Calu3 (cell line): ENCODE results near the gene DHX16. TPM values are rescaled to one million over a fixed set of nuclear protein-coding genes. Genes with fewer than 3 reads are reported as not detected.

Experiments
- BruUV-seq: library from RNA; stranded (reverse); fragments of 400-500 nt; replicated peaks from 2 replicates; lab custom pipeline; 2021; lab: Mats Ljungman, UMichigan
- CTCF ChIA-PET: fragments of 300-600 bp; sonication (Branson Sonifier 250); formaldehyde crosslinking; loops from one replicate; lab custom pipeline; 2022; ENCODE audit warnings: antibody characterized with exemption; lab: Charles Lee
- DNase-seq: peaks from one replicate; pipeline ENCODE4 v3.0.0; 2022
- H3K27ac Mint-ChIP-seq: one replicate; pipeline ENCODE4 v1.8.0; 2022; ENCODE audit warnings: mixed read lengths; ENCODE audit not compliant: unreplicated experiment
- H3K27me3 Mint-ChIP-seq: one replicate; pipeline ENCODE4 v1.8.0; 2022; ENCODE audit warnings: mixed read lengths; ENCODE audit not compliant: unreplicated experiment
- H3K36me3 Mint-ChIP-seq: one replicate; pipeline ENCODE4 v1.8.0; 2022; ENCODE audit warnings: mild to moderate bottlenecking, moderate library complexity, mixed read lengths; ENCODE audit not compliant: insufficient read depth, unreplicated experiment
- H3K4me1 Mint-ChIP-seq: one replicate; pipeline ENCODE4 v1.8.0; 2022; ENCODE audit warnings: mild to moderate bottlenecking, low read depth, mixed read lengths; ENCODE audit not compliant: unreplicated experiment
- H3K4me3 Mint-ChIP-seq: one replicate; pipeline ENCODE4 v1.8.0; 2022; ENCODE audit warnings: mild to moderate bottlenecking, low read depth, moderate library complexity, mixed read lengths; ENCODE audit not compliant: unreplicated experiment
- H3K9me3 Mint-ChIP-seq: one replicate; pipeline ENCODE4 v1.8.0; 2022; ENCODE audit warnings: low read depth, mixed read lengths; ENCODE audit not compliant: unreplicated experiment
- intact Hi-C: fragments of 100-400 bp; cut with micrococcal nuclease; formaldehyde crosslinking; loops from one replicate; pipeline ENCODE4 v1.10.0; 2022; ENCODE audit not compliant: unreplicated experiment
- total RNA-seq: library from RNA; stranded (reverse); gene quantifications from 2 replicates; pipeline ENCODE4 v1.2.3, GENCODE V29; 2022
- TF ChIP-seq, protein P1 (sequence below): fragments of 200-600 bp; IDR thresholded peaks from one replicate; pipeline ENCODE4 v1.8.0; 2022; ENCODE audit warnings: antibody characterized with exemption; ENCODE audit not compliant: unreplicated experiment

DHX16 gene
- total RNA-seq, 1 experiment from 2014 or later: 55.6 TPM

DNA sequence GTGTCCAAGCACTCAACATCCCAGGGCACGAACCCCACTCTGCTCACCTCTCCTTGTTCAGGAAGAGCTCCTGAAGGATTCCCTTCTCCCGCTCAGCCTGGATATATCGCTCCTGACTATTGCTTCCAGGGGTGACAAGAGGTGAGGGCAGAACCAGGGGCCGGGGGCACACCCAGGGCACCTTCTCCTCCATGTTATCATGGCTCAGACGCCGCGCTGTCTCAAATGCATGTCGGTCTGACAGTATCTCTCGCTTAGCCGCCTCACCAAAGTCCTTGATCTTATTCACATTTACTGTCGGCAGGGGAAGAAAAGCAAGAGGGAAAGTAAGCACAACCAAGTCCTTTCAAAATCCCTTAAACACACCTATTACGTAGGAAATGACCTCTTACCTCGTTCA lies 68.8 kb downstream of the DHX16 start:
- CTCF ChIA-PET: no interaction called here
- Mint-ChIP-seq H3K36me3 (peaks cover 100% of the 10 kb centered on the region), H3K27me3 (no peaks in the 10 kb centered on the region), H3K9me3 (no peaks in the 10 kb centered on the region), H3K4me1 (peaks cover 7% of the 10 kb centered on the region), H3K4me3 (no peak overlapping the region), H3K27ac (no peak overlapping the region)
- intact Hi-C loops: no loop called here
- TF ChIP-seq, protein P1, sequence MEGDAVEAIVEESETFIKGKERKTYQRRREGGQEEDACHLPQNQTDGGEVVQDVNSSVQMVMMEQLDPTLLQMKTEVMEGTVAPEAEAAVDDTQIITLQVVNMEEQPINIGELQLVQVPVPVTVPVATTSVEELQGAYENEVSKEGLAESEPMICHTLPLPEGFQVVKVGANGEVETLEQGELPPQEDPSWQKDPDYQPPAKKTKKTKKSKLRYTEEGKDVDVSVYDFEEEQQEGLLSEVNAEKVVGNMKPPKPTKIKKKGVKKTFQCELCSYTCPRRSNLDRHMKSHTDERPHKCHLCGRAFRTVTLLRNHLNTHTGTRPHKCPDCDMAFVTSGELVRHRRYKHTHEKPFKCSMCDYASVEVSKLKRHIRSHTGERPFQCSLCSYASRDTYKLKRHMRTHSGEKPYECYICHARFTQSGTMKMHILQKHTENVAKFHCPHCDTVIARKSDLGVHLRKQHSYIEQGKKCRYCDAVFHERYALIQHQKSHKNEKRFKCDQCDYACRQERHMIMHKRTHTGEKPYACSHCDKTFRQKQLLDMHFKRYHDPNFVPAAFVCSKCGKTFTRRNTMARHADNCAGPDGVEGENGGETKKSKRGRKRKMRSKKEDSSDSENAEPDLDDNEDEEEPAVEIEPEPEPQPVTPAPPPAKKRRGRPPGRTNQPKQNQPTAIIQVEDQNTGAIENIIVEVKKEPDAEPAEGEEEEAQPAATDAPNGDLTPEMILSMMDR: no peak
- BruUV-seq: TSS peak; percentile 2
- DNase-seq: no peak

Other genes with a start within 250 kb of the DHX16 start
- 161 and 230 TPM in 2 replicates for gene HLA-E, start 183.5 kb downstream of the DHX16 start, total RNA-seq
- 68.4 and 81.3 TPM in 2 replicates for gene GNL1, start 116.5 kb downstream of the DHX16 start, total RNA-seq
- gene PRR3, start 115.7 kb downstream of the DHX16 start, total RNA-seq: 21.0 and 21.5 TPM in 2 replicates
- gene ABCF1, start 101.6 kb downstream of the DHX16 start, total RNA-seq: 88.3 and 92.4 TPM in 2 replicates
- gene PPP1R10, start 55.8 kb downstream of the DHX16 start, total RNA-seq: 119 and 134 TPM in 2 replicates
- 103 and 107 TPM in 2 replicates for gene MRPS18B, start 55.2 kb downstream of the DHX16 start, total RNA-seq
- gene ATAT1, start 46.1 kb downstream of the DHX16 start, total RNA-seq: 23.0 and 30.0 TPM in 2 replicates
- gene C6orf136, start 25.9 kb downstream of the DHX16 start, total RNA-seq: 25.3 and 32.4 TPM in 2 replicates
- gene PPP1R18, start 13.6 kb upstream of the DHX16 start, total RNA-seq: 22.0 and 28.2 TPM in 2 replicates
- 22.8 and 30.2 TPM in 2 replicates for gene NRM, start 18.0 kb upstream of the DHX16 start, total RNA-seq
- gene MDC1, start 44.3 kb upstream of the DHX16 start, total RNA-seq: 62.4 and 66.6 TPM in 2 replicates
- gene TUBB, start 47.3 kb upstream of the DHX16 start, total RNA-seq: 967 and 1,123 TPM in 2 replicates
- gene FLOT1, start 69.7 kb upstream of the DHX16 start, total RNA-seq: 240 and 243 TPM in 2 replicates
- gene IER3, start 71.5 kb upstream of the DHX16 start, total RNA-seq: 270 and 458 TPM in 2 replicates
- 489 and 580 TPM in 2 replicates for gene DDR1, start 211.5 kb upstream of the DHX16 start, total RNA-seq
- 70.5 and 80.0 TPM in 2 replicates for gene GTF2H4, start 235.2 kb upstream of the DHX16 start, total RNA-seq
- gene VARS2, start 241.2 kb upstream of the DHX16 start, total RNA-seq: 33.0 and 34.2 TPM in 2 replicates